Prostate gland (tissue), 2 donors: ENCODE data around the gene POU3F3.

Experiments used
- CTCF ChIP-seq, 4 experiments: fragments of 200-600 bp in 2 of 4; fragments of 450-650 bp in 2 of 4; sonication (generic) in 2 of 4; IDR thresholded peaks; 1 replicate in 3 of 4; 2 replicates in 1 of 4; pipeline ENCODE4 v1.5.1; 2016 to 2019; ENCODE audit warnings: antibody characterized with exemption in 4 of 4, mild to moderate bottlenecking in 2 of 4, moderate library complexity in 2 of 4
- POLR2A ChIP-seq: fragments of 450-650 bp; IDR thresholded peaks from one replicate; pipeline ENCODE4 v1.6.1; 2016; ENCODE audit warnings: antibody characterized with exemption, mild to moderate bottlenecking

GRCh38 chr2:104848526-104848925 is 5.4 kb upstream of the POU3F3 start:
- no peak for TF ChIP-seq POLR2A
- TF ChIP-seq CTCF (IDR thresholded peaks at IDR 0.05): no peak
